K562 (cell line): ENCODE data around the gene HOXA5. TPM values are rescaled to one million over a fixed set of nuclear protein-coding genes. Genes with fewer than 3 reads are reported as not detected.

Experiments used
- ATAC-seq: fragments of 200-7000 bp; cut with Tn5 transposase; 3 replicates; pipeline ENCODE4 v1.9.1; 2020; ENCODE audit warnings: moderate library complexity
- BruUV-seq: library from RNA; stranded (reverse); fragments of 400-500 nt; replicated peaks from 2 replicates; lab custom pipeline; 2021; lab: Mats Ljungman, UMichigan
- CTCF ChIA-PET: fragments of 300-600 bp; formaldehyde crosslinking; extraction: SDS; loops from one replicate; lab custom pipeline; 2021; ENCODE audit warnings: low intra/inter-chr PET ratio; lab: Yijun Ruan, JAX
- POLR2A ChIA-PET: fragments of 300-600, 350-650 bp; sonication (Branson Sonifier 250); formaldehyde crosslinking; extraction: SDS; loops from one replicate; lab custom pipeline; 2021; ENCODE audit warnings: antibody characterized with exemption, inconsistent platforms; lab: Yijun Ruan, JAX
- DNase-seq, 4 experiments: peaks; one replicate each; pipeline versions ENCODE4 v3.0.0 to v3.0.0-alpha.2; 2011 to 2018; ENCODE audit warnings: low spot score in 3 of 4, mixed read lengths in 3 of 4; ENCODE audit errors: extremely low read depth in 1 of 4
- FAIRE-seq: peaks from 2 replicates; lab custom pipeline; 2011; peaks lifted over from hg19 to GRCh38; lab: Jason Lieb, UNC
- H2AFZ ChIP-seq: 2 replicates; pipeline ENCODE4 v1.6.0; 2011; ENCODE audit warnings: low read depth, low read length, control low read depth, inconsistent platforms
- H3K27ac ChIP-seq: fragments of 200-600 bp; 3 replicates; pipeline ENCODE4 v1.8.0; 2011; ENCODE audit warnings: low read depth, mild to moderate bottlenecking, control low read depth, inconsistent platforms, low read length, moderate library complexity, mixed read lengths; ENCODE audit errors: extremely low read depth
- H3K27me3 ChIP-seq, 2 experiments: fragments of 300-600 bp in 1 of 2; 2 replicates in 1 of 2; 3 replicates in 1 of 2; pipeline versions ENCODE4 v1.6.0 to v1.8.0; 2011; ENCODE audit warnings: inconsistent platforms in 2 of 2, low read length in 2 of 2, mild to moderate bottlenecking in 1 of 2, mixed read lengths in 1 of 2, moderate library complexity in 1 of 2; ENCODE audit not compliant: control insufficient read depth in 2 of 2, insufficient read depth in 2 of 2
- H3K36me3 ChIP-seq: fragments of 300-600 bp; 3 replicates; pipeline ENCODE4 v1.8.0; 2011; ENCODE audit warnings: mild to moderate bottlenecking, low read length, inconsistent platforms; ENCODE audit not compliant: control insufficient read depth, insufficient read depth
- H3K4me1 ChIP-seq, 2 experiments: fragments of 200-600 bp in 1 of 2; replicated peaks in 1 of 2; 2 replicates in 1 of 2; 3 replicates in 1 of 2; pipeline versions ENCODE4 v1.5.1 to v1.8.0; 2011; ENCODE audit warnings: inconsistent platforms in 2 of 2, low read length in 2 of 2, mild to moderate bottlenecking in 1 of 2, mixed read lengths in 1 of 2, moderate library complexity in 1 of 2; ENCODE audit not compliant: control insufficient read depth in 2 of 2, insufficient read depth in 2 of 2
- H3K4me2 ChIP-seq: 2 replicates; pipeline ENCODE4 v1.6.1; 2011; ENCODE audit warnings: low read length, control low read depth, inconsistent platforms, mixed read lengths; ENCODE audit not compliant: insufficient read depth
- H3K4me3 ChIP-seq: fragments of 200-600 bp; sonication (generic), shearing (Covaris generic); 2 replicates; pipeline ENCODE4 v1.5.1; 2016; ENCODE audit warnings: control low read depth, inconsistent platforms
- H3K79me2 ChIP-seq: fragments of 200-600 bp; 3 replicates; pipeline ENCODE4 v1.8.0; 2011; ENCODE audit warnings: low read length, inconsistent platforms; ENCODE audit not compliant: control insufficient read depth, insufficient read depth
- H3K9ac ChIP-seq, 2 experiments: 2 replicates each; pipeline versions ENCODE4 v1.6.0 to v1.6.1; 2011; ENCODE audit warnings: low read depth in 2 of 2, low read length in 2 of 2, control low read depth in 1 of 2, inconsistent platforms in 1 of 2, mild to moderate bottlenecking in 1 of 2, mixed read lengths in 1 of 2; ENCODE audit not compliant: insufficient read depth in 1 of 2
- H3K9me1 ChIP-seq: one replicate; pipeline ENCODE4 v1.6.0; 2011; ENCODE audit warnings: inconsistent platforms, mild to moderate bottlenecking, low read length, moderate library complexity; ENCODE audit not compliant: control insufficient read depth, insufficient read depth
- H3K9me3 ChIP-seq: replicated peaks from 2 replicates; pipeline ENCODE4 v1.5.1; 2011; ENCODE audit warnings: low read depth, low read length, inconsistent platforms; ENCODE audit not compliant: control insufficient read depth, insufficient read depth
- H4K20me1 ChIP-seq: replicated peaks from 2 replicates; pipeline ENCODE4 v1.6.1; 2011; ENCODE audit warnings: low read length, inconsistent platforms, mixed read lengths; ENCODE audit not compliant: control insufficient read depth, insufficient read depth
- BDP1 ChIP-seq: IDR thresholded peaks from 3 replicates; pipeline ENCODE4 v1.6.1; 2011; ENCODE audit not compliant: insufficient read length, insufficient read depth
- FOXJ3 ChIP-seq: sonication (generic); formaldehyde crosslinking; IDR thresholded peaks from 2 replicates; pipeline ENCODE4 v1.4.0; 2020; ENCODE audit warnings: mild to moderate bottlenecking, missing genetic modification reagents
- HNRNPL ChIP-seq: fragments of 200-400 bp; formaldehyde crosslinking; IDR thresholded peaks from 2 replicates; pipeline ENCODE4 v1.6.1; 2017; ENCODE audit warnings: low read depth, mild to moderate bottlenecking, low read length
- NCOR1 ChIP-seq: fragments of 450-650 bp; IDR thresholded peaks from 2 replicates; pipeline ENCODE4 v1.6.1; 2016; ENCODE audit warnings: mild to moderate bottlenecking, moderate library complexity
- NFYB ChIP-seq: IDR thresholded peaks from 2 replicates; pipeline ENCODE4 v1.6.1; 2011; ENCODE audit warnings: mild to moderate bottlenecking, moderate library complexity; ENCODE audit not compliant: insufficient read length; ENCODE audit errors: extremely low read depth
- PHB2 ChIP-seq: fragments of 450-650 bp; IDR thresholded peaks from 2 replicates; pipeline ENCODE4 v1.6.1; 2017; ENCODE audit warnings: low read depth
- TAF15 ChIP-seq: fragments of 200-400 bp; formaldehyde crosslinking; IDR thresholded peaks from 2 replicates; pipeline ENCODE4 v1.6.1; 2017; ENCODE audit warnings: mild to moderate bottlenecking, low read depth, low read length, moderate library complexity
- TAF9B ChIP-seq: fragments of 450-650 bp; IDR thresholded peaks from 2 replicates; pipeline ENCODE4 v1.6.1; 2018; ENCODE audit warnings: mild to moderate bottlenecking; ENCODE audit not compliant: partially characterized antibody
- TGIF2 ChIP-seq: sonication (generic); formaldehyde crosslinking; IDR thresholded peaks from 2 replicates; pipeline ENCODE4 v1.8.1; 2022; ENCODE audit warnings: mild to moderate bottlenecking, missing genetic modification reagents, moderate library complexity
- TRIM28 ChIP-seq: fragments of 450-650 bp; IDR thresholded peaks from 2 replicates; pipeline ENCODE4 v1.6.1; 2017
- USF1 ChIP-seq: sonication (generic); formaldehyde crosslinking; IDR thresholded peaks from 2 replicates; pipeline ENCODE4 v1.9.0; 2022; ENCODE audit warnings: mild to moderate bottlenecking, missing genetic modification reagents
- ZBTB1 ChIP-seq: sonication (generic); formaldehyde crosslinking; IDR thresholded peaks from 2 replicates; pipeline ENCODE4 v1.8.1; 2023; ENCODE audit warnings: missing genetic modification reagents, low read depth, mild to moderate bottlenecking, borderline replicate concordance
- ZNF12 ChIP-seq: sonication (generic); formaldehyde crosslinking; IDR thresholded peaks from 2 replicates; pipeline ENCODE4 v1.4.0; 2020; ENCODE audit warnings: mild to moderate bottlenecking, missing genetic modification reagents
- ZNF507 ChIP-seq: conservative IDR thresholded peaks from 2 replicates; pipeline ENCODE4 v1.6.1; 2017; ENCODE audit warnings: missing genetic modification characterization, missing compliant biosample characterization
- ZNF584 ChIP-seq: fragments of 200-800 bp; sonication (Bioruptor generic); IDR thresholded peaks from 2 replicates; pipeline ENCODE4 v1.6.1; 2016; ENCODE audit warnings: low read depth, mild to moderate bottlenecking, missing genetic modification characterization, missing compliant biosample characterization
- ZNF77 ChIP-seq: fragments of 250-450 bp; sonication (Bioruptor Pico); IDR thresholded peaks from 2 replicates; pipeline ENCODE4 v1.5.0; 2020
- WGBS: fragments of 100-300 bp; shearing (Covaris generic); methylation state at CpG from one replicate; pipeline ENCODE4 v1.1.6; 2016; ENCODE audit warnings: low coverage, mixed read lengths; ENCODE audit not compliant: insufficient coverage; ENCODE audit errors: missing lambda C conversion rate; 5-methylcytosine and 5-hydroxymethylcytosine counted together
- in situ Hi-C: fragments of 300-500 bp; cut with MboI; formaldehyde crosslinking; loops from 4 replicates; pipeline ENCODE4 v1.15.0; 2018; ENCODE audit warnings: inconsistent platforms, mixed read lengths
- intact Hi-C: fragments of 100-400 bp; cut with micrococcal nuclease; formaldehyde crosslinking; loops from 2 replicates; pipeline ENCODE4 v1.14.2; 2022
- polyA plus RNA-seq, 8 experiments: library from polyadenylated mRNA; depleted of rRNA in 4 of 8; stranded (reverse) in 5 of 8; unstranded in 3 of 8; fragments of >200 nt; fragmentation: Nextera tagmentation in 2 of 8; fragmentation: Illumina TruSeq in 1 of 8; extraction: Ambion mirVana in 2 of 8; extraction: Trizol in 1 of 8; gene quantifications; 2 replicates each; pipeline versions ENCODE4 v1.2.1 to v1.2.3, GENCODE V29; 2011 to 2014; ENCODE audit warnings: inconsistent platforms in 1 of 8, missing spikeins in 1 of 8
- total RNA-seq, 7 experiments: library from RNA; depleted of rRNA in 6 of 7; stranded (reverse); fragments of >200 nt in 6 of 7; fragmentation: Illumina TruSeq in 2 of 7; extraction: Trizol in 2 of 7; gene quantifications; 2 replicates each; pipeline versions ENCODE4 v1.2.1 to v1.2.3, GENCODE V29; 2011 to 2021; ENCODE audit warnings: low replicate concordance in 1 of 7
- TF ChIP-seq, protein P1 (sequence below): fragments of 450-650 bp; formaldehyde crosslinking; IDR thresholded peaks from 2 replicates; pipeline ENCODE4 v1.4.0; 2020; ENCODE audit warnings: mild to moderate bottlenecking, mixed read lengths
- TF ChIP-seq, protein P2 (sequence below): sonication (generic); formaldehyde crosslinking; IDR thresholded peaks from 2 replicates; pipeline ENCODE4 v1.8.1; 2023; ENCODE audit warnings: mild to moderate bottlenecking, missing genetic modification reagents, moderate library complexity
- TF ChIP-seq, protein P3 (sequence below): fragments of 450-650 bp; formaldehyde crosslinking; IDR thresholded peaks from 2 replicates; pipeline ENCODE4 v1.4.0; 2022; ENCODE audit warnings: missing genetic modification characterization

HOXA5 gene
- total and polyA plus RNA-seq, 9 of the 15 experiments (the other 6 are each of a cell fraction or from before 2014, with no cell fraction given) = 0.13 TPM; not detected in 8

- TF ChIP-seq USF1 (CRISPR knock-in tag) (no peak), FOXJ3 (CRISPR knock-in tag) (no peak), BDP1 (no peak), PHB2 (no peak), ZNF77 (CRISPR knock-in tag) (no peak), TAF9B (no peak), ZBTB1 (CRISPR knock-in tag) (no peak)
These were observed 24.9 kb downstream of the HOXA5 start (continued) for GRCh38 chr7:27118580-27118979.

DNA sequence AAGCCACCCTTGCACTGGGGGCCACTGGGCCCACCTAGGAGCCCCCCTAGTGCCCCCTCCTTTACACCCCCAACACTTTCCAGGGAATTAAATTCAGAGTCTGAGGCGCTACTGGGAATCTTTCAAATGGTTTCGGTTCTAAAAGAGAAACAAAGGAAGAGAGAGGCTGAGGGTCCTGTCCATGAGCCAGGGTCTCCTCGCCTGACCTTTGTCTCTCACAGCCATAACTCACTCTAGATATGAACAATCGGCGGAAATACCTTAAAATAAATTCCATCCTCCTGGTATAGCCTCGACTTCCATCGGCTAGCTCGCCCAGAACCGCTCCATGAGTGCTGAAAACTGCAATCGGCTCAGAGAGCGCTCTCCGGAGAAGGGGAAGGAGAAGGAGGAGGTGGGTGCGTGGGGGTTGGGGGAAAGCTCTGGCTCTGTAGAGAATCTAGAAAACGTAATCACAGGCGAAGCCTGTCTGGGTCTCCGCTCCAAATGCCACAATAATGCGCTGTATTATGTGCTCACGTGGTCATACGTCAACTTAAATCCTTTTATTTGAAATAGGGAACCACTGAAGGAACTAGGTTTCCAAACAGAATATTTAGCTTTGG is 25.5 kb downstream of the HOXA5 start:
- in situ Hi-C loops = no loop called here
- FAIRE-seq (no peak), DNase-seq (no peak), ATAC-seq (no peak)
- intact Hi-C loops = no loop called here
- Histone ChIP-seq H3K9ac (no peak overlapping the region), H3K36me3 (no peaks in the 10 kb centered on the region), H3K27me3 (peaks cover 44 to 71% of the 10 kb centered on the region in 2 experiments), H3K79me2 (no peaks in the 10 kb centered on the region), H3K9me3 (no peaks in the 10 kb centered on the region), H3K4me1 (peaks cover 0 to 16% of the 10 kb centered on the region in 2 experiments; a peak in 2 of 5 replicates), H2AFZ (no peak overlapping the region), H3K4me2 (no peak overlapping the region), H3K27ac (no peak overlapping the region), H3K9me1 (no peaks in the 10 kb centered on the region), H4K20me1 (peaks cover 5% of the 10 kb centered on the region; the same call in 1 of the 2 replicates), H3K4me3 (no peak overlapping the region)
- ChIA-PET POLR2A (no interaction called here), CTCF (no interaction called here)
- under 1% methylated on average over 18 of the region's 19 CpGs for WGBS
- no TSS peak for BruUV-seq
- TF ChIP-seq, protein P1, sequence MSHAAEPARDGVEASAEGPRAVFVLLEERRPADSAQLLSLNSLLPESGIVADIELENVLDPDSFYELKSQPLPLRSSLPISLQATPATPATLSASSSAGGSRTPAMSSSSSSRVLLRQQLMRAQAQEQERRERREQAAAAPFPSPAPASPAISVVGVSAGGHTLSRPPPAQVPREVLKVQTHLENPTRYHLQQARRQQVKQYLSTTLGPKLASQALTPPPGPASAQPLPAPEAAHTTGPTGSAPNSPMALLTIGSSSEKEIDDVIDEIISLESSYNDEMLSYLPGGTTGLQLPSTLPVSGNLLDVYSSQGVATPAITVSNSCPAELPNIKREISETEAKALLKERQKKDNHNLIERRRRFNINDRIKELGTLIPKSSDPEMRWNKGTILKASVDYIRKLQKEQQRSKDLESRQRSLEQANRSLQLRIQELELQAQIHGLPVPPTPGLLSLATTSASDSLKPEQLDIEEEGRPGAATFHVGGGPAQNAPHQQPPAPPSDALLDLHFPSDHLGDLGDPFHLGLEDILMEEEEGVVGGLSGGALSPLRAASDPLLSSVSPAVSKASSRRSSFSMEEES (CRISPR knock-in tag) = no peak
- TF ChIP-seq NFYB (no peak), NCOR1 (no peak), ZNF12 (CRISPR knock-in tag) (no peak), ZNF507 (no peak), ZNF584 (CRISPR knock-in tag) (no peak), TRIM28 (no peak), HNRNPL (no peak), TAF15 (no peak), TGIF2 (CRISPR knock-in tag) (no peak)
- TF ChIP-seq, protein P2, sequence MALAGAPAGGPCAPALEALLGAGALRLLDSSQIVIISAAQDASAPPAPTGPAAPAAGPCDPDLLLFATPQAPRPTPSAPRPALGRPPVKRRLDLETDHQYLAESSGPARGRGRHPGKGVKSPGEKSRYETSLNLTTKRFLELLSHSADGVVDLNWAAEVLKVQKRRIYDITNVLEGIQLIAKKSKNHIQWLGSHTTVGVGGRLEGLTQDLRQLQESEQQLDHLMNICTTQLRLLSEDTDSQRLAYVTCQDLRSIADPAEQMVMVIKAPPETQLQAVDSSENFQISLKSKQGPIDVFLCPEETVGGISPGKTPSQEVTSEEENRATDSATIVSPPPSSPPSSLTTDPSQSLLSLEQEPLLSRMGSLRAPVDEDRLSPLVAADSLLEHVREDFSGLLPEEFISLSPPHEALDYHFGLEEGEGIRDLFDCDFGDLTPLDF (CRISPR knock-in tag) = no peak
- TF ChIP-seq, protein P3, sequence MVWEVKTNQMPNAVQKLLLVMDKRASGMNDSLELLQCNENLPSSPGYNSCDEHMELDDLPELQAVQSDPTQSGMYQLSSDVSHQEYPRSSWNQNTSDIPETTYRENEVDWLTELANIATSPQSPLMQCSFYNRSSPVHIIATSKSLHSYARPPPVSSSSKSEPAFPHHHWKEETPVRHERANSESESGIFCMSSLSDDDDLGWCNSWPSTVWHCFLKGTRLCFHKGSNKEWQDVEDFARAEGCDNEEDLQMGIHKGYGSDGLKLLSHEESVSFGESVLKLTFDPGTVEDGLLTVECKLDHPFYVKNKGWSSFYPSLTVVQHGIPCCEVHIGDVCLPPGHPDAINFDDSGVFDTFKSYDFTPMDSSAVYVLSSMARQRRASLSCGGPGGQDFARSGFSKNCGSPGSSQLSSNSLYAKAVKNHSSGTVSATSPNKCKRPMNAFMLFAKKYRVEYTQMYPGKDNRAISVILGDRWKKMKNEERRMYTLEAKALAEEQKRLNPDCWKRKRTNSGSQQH (CRISPR knock-in tag) = no peak
